HepG2 (cell line): ENCODE results near the gene SLC26A3. TPM values are rescaled to one million over a fixed set of nuclear protein-coding genes. Genes with fewer than 3 reads are reported as not detected.

Source experiments
- ATAC-seq: fragments of 200-7000 bp; cut with Tn5 transposase; 3 replicates; pipeline ENCODE4 v1.9.1; 2020; ENCODE audit warnings: mild to moderate bottlenecking, moderate library complexity
- BruUV-seq: library from RNA; stranded (reverse); fragments of 400-500 nt; replicated peaks from 2 replicates; lab custom pipeline; 2021; lab: Mats Ljungman, UMichigan
- CTCF ChIA-PET: fragments of 300-600 bp; formaldehyde crosslinking; extraction: SDS; loops from one replicate; lab custom pipeline; 2021; ENCODE audit warnings: low total read pairs, inconsistent platforms, low intra/inter-chr PET ratio; lab: Yijun Ruan, JAX
- POLR2A ChIA-PET: fragments of 350-600 bp; sonication (Branson Sonifier 250); formaldehyde crosslinking; loops from one replicate; lab custom pipeline; 2020; ENCODE audit warnings: antibody characterized with exemption, inconsistent platforms; lab: Yijun Ruan, JAX
- DNase-seq: peaks from one replicate; pipeline ENCODE4 v3.0.0-alpha.2; 2015; ENCODE audit warnings: low spot score
- FAIRE-seq: peaks from 3 replicates; lab custom pipeline; 2011; peaks lifted over from hg19 to GRCh38; lab: Jason Lieb, UNC
- H2AFZ ChIP-seq: one replicate; pipeline ENCODE4 v1.6.1; 2011; ENCODE audit warnings: low read length, inconsistent platforms
- H3K27ac ChIP-seq: fragments of 300-600 bp; 3 replicates; pipeline ENCODE4 v1.8.0; 2011; ENCODE audit warnings: mixed run types, mild to moderate bottlenecking, mixed read lengths, low read length, inconsistent platforms; ENCODE audit not compliant: insufficient read depth; ENCODE audit errors: extremely low read length
- H3K27me3 ChIP-seq, 2 experiments: fragments of 200-600 bp in 1 of 2; 2 replicates in 1 of 2; 3 replicates in 1 of 2; pipeline versions ENCODE4 v1.6.0 to v1.8.0; 2011; ENCODE audit warnings: low read length in 2 of 2, mild to moderate bottlenecking in 2 of 2, moderate library complexity in 2 of 2, inconsistent platforms in 1 of 2; ENCODE audit not compliant: insufficient read depth in 2 of 2, control insufficient read depth in 1 of 2
- H3K36me3 ChIP-seq, 2 experiments: fragments of 200-600 bp in 1 of 2; replicated peaks in 1 of 2; 2 replicates in 1 of 2; 3 replicates in 1 of 2; pipeline versions ENCODE4 v1.5.1 to v1.8.0; 2011; ENCODE audit warnings: low read length in 2 of 2, inconsistent platforms in 1 of 2; ENCODE audit not compliant: insufficient read depth in 2 of 2, control insufficient read depth in 1 of 2
- H3K4me1 ChIP-seq: 2 replicates; pipeline ENCODE4 v1.5.1; 2012; ENCODE audit warnings: low read length, inconsistent platforms; ENCODE audit not compliant: insufficient read depth
- H3K4me2 ChIP-seq: 2 replicates; pipeline ENCODE4 v1.6.0; 2011; ENCODE audit warnings: low read depth, low read length, inconsistent platforms
- H3K4me3 ChIP-seq, 3 experiments: fragments of 200-600 bp in 1 of 3; sonication (generic), shearing (Covaris generic) in 1 of 3; replicated peaks in 1 of 3; 2 replicates each; pipeline ENCODE4 v1.5.1; 2011 to 2016; ENCODE audit warnings: low read length in 3 of 3, inconsistent platforms in 2 of 3, low read depth in 2 of 3, mild to moderate bottlenecking in 2 of 3, control low read depth in 1 of 3, mixed read lengths in 1 of 3; ENCODE audit not compliant: insufficient read depth in 1 of 3
- H3K79me2 ChIP-seq: one replicate; pipeline ENCODE4 v1.6.1; 2011; ENCODE audit warnings: low read length, inconsistent platforms; ENCODE audit not compliant: insufficient read depth
- H3K9ac ChIP-seq: 2 replicates; pipeline ENCODE4 v1.6.0; 2011; ENCODE audit warnings: mild to moderate bottlenecking, low read depth, low read length, inconsistent platforms; ENCODE audit not compliant: insufficient read depth
- H3K9me3 ChIP-seq: 2 replicates; pipeline ENCODE4 v1.5.1; 2012; ENCODE audit warnings: mild to moderate bottlenecking, low read length
- H4K20me1 ChIP-seq: 2 replicates; pipeline ENCODE4 v1.6.0; 2011; ENCODE audit warnings: inconsistent platforms, mild to moderate bottlenecking, low read length, moderate library complexity; ENCODE audit not compliant: insufficient read depth
- ARNT2 ChIP-seq: sonication (generic); formaldehyde crosslinking; IDR thresholded peaks from 2 replicates; pipeline ENCODE4 v1.8.0; 2022; ENCODE audit warnings: mild to moderate bottlenecking, low read depth, missing genetic modification reagents, moderate library complexity
- GATAD2A ChIP-seq: IDR thresholded peaks from 2 replicates; pipeline ENCODE4 v1.6.1; 2016
- HHEX ChIP-seq: IDR thresholded peaks from 2 replicates; pipeline ENCODE4 v1.6.1; 2016; ENCODE audit warnings: control low read depth
- HMGXB4 ChIP-seq, 2 experiments: sonication (generic) in 1 of 2; formaldehyde crosslinking in 1 of 2; IDR thresholded peaks; 2 replicates each; pipeline versions ENCODE4 v1.4.0 to v1.6.1; 2018 to 2020; ENCODE audit warnings: missing genetic modification reagents in 2 of 2, borderline replicate concordance in 1 of 2, low read depth in 1 of 2, mild to moderate bottlenecking in 1 of 2, missing biosample characterization in 1 of 2
- HOXA9 ChIP-seq: sonication (generic); formaldehyde crosslinking; IDR thresholded peaks from 2 replicates; pipeline ENCODE4 v1.8.1; 2022; ENCODE audit warnings: missing genetic modification reagents, mild to moderate bottlenecking, moderate library complexity, borderline replicate concordance
- LRRFIP1 ChIP-seq: sonication (generic); formaldehyde crosslinking; conservative IDR thresholded peaks from 2 replicates; pipeline ENCODE4 v1.4.0; 2020; ENCODE audit warnings: missing genetic modification reagents
- MEIS2 ChIP-seq: sonication (generic); formaldehyde crosslinking; IDR thresholded peaks from 2 replicates; pipeline ENCODE4 v1.9.0; 2021; ENCODE audit warnings: mild to moderate bottlenecking, missing genetic modification reagents
- MXD3 ChIP-seq: IDR thresholded peaks from 2 replicates; pipeline ENCODE4 v1.6.1; 2016; ENCODE audit warnings: mild to moderate bottlenecking, missing biosample characterization, missing genetic modification reagents
- PHF5A ChIP-seq: IDR thresholded peaks from one replicate; pipeline ENCODE4 v1.6.1; 2018; ENCODE audit warnings: low read depth, missing genetic modification reagents; ENCODE audit not compliant: unreplicated experiment
- PPARG ChIP-seq: conservative IDR thresholded peaks from 2 replicates; pipeline ENCODE4 v1.6.1; 2016; ENCODE audit warnings: missing biosample characterization, missing genetic modification reagents
- TEAD3 ChIP-seq: optimal IDR thresholded peaks from 2 replicates; pipeline ENCODE3; 2016; ENCODE audit warnings: borderline replicate concordance
- XRCC5 ChIP-seq: fragments of 200-400 bp; formaldehyde crosslinking; optimal IDR thresholded peaks from 2 replicates; pipeline ENCODE3; 2017; ENCODE audit warnings: mild to moderate bottlenecking, low read length
- ZC3H4 ChIP-seq: sonication (generic); formaldehyde crosslinking; IDR thresholded peaks from 2 replicates; pipeline ENCODE4 v1.4.0; 2020; ENCODE audit warnings: missing genetic modification reagents, borderline replicate concordance
- ZNF33B ChIP-seq: sonication (generic); formaldehyde crosslinking; IDR thresholded peaks from 2 replicates; pipeline ENCODE4 v1.5.1; 2020; ENCODE audit warnings: mild to moderate bottlenecking, missing genetic modification reagents
- ZNF747 ChIP-seq: sonication (generic); formaldehyde crosslinking; IDR thresholded peaks from 2 replicates; pipeline ENCODE4 v1.8.1; 2023; ENCODE audit warnings: missing genetic modification reagents, mild to moderate bottlenecking, borderline replicate concordance
- ZNF776 ChIP-seq: sonication (generic); formaldehyde crosslinking; IDR thresholded peaks from 2 replicates; pipeline ENCODE4 v1.4.0; 2020; ENCODE audit warnings: mild to moderate bottlenecking, missing genetic modification reagents
- WGBS: methylation state at CpG from one replicate; pipeline ENCODE4 v1.1.6; 2017; ENCODE audit warnings: low lambda C conversion rate; 5-methylcytosine and 5-hydroxymethylcytosine counted together
- in situ Hi-C: cut with HindIII; loops from 2 replicates; pipeline ENCODE4 v1.10.0; 2017; ENCODE audit warnings: low pct_unique_long_range_greater_than_20kb; ENCODE audit not compliant: extremely low pct_ligation_motif_present
- intact Hi-C: fragments of 100-400 bp; cut with micrococcal nuclease; formaldehyde crosslinking; loops from one replicate; pipeline ENCODE4 v1.10.0; 2022; ENCODE audit not compliant: unreplicated experiment
- polyA plus RNA-seq, 8 experiments: library from polyadenylated mRNA; depleted of rRNA in 3 of 8; stranded (reverse) in 7 of 8; unstranded in 1 of 8; fragments of >200 nt; fragmentation: Illumina TruSeq in 4 of 8; extraction: Trizol in 4 of 8; gene quantifications; 2 replicates each; pipeline versions ENCODE4 v1.2.1 to v1.2.3, GENCODE V29; 2011 to 2016; ENCODE audit warnings: low read depth in 4 of 8, missing spikeins in 1 of 8, mixed read lengths in 1 of 8; ENCODE audit not compliant: insufficient read depth in 1 of 8
- total RNA-seq, 5 experiments: library from RNA; depleted of rRNA; stranded (reverse); fragments of >200 nt; fragmentation: Illumina TruSeq; extraction: Trizol; gene quantifications; 2 replicates each; pipeline ENCODE4 v1.2.3, GENCODE V29; 2016; ENCODE audit warnings: low read depth in 1 of 5
- TF ChIP-seq, protein P1 (sequence below): sonication (generic); formaldehyde crosslinking; IDR thresholded peaks from 2 replicates; pipeline ENCODE4 v1.4.0; 2020; ENCODE audit warnings: mild to moderate bottlenecking, low read depth, missing genetic modification reagents
- TF ChIP-seq, protein P2 (sequence below): sonication (generic); formaldehyde crosslinking; IDR thresholded peaks from 2 replicates; pipeline ENCODE4 v1.4.0; 2020; ENCODE audit warnings: missing genetic modification reagents

The SLC26A3 gene
- total and polyA plus RNA-seq, 2 of the 13 experiments (the other 11 are each of a cell fraction or from before 2014, with no cell fraction given), result 0.11 to 0.30 TPM

DNA sequence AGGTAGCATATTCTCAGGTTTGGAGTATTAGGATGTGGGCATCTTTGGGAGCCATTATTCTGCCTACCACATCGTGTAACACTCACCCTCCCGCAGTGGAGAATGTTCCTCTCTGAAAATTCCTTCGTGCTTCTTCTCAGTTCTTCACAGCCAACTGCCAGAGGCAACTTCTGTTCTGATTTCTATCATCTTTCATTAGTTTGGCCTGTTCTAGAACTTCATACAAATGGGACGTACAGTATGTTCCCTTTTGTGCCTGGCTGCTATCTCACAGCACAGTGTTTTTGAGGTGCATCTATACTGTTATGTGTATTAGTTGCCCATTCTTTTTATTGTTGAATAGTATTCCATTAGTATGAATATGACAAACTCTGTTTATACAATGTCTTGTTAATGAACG lies 8.9 kb upstream of the SLC26A3 start:
- no peak for FAIRE-seq
- intact Hi-C loops (no loop called here), in situ Hi-C loops (no loop called here)
- ChIA-PET POLR2A (no interaction called here), CTCF (no interaction called here)
- Histone ChIP-seq H3K4me2 (no peak overlapping the region), H2AFZ (no peak overlapping the region), H3K9ac (no peak overlapping the region), H4K20me1 (no peaks in the 10 kb centered on the region), H3K4me1 (no peaks in the 10 kb centered on the region), H3K9me3 (no peaks in the 10 kb centered on the region), H3K27me3 (no peaks in the 10 kb centered on the region), H3K36me3 (no peaks in the 10 kb centered on the region), H3K79me2 (no peaks in the 10 kb centered on the region), H3K4me3 (no peak overlapping the region), H3K27ac (no peak overlapping the region)
- no peak for ATAC-seq
- BruUV-seq, result no TSS peak
- DNase-seq, result no peak
- 22% methylated on average over 5 of the region's 5 CpGs for WGBS
- no peak for TF ChIP-seq ZNF776 (CRISPR knock-in tag)
- no peak for TF ChIP-seq ZC3H4 (CRISPR knock-in tag)
- TF ChIP-seq ZNF33B (CRISPR knock-in tag), result no peak
- TF ChIP-seq PHF5A (CRISPR knock-in tag), result no peak
- TF ChIP-seq, protein P1, sequence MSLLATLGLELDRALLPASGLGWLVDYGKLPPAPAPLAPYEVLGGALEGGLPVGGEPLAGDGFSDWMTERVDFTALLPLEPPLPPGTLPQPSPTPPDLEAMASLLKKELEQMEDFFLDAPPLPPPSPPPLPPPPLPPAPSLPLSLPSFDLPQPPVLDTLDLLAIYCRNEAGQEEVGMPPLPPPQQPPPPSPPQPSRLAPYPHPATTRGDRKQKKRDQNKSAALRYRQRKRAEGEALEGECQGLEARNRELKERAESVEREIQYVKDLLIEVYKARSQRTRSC (CRISPR knock-in tag), result no peak
- TF ChIP-seq, protein P2, sequence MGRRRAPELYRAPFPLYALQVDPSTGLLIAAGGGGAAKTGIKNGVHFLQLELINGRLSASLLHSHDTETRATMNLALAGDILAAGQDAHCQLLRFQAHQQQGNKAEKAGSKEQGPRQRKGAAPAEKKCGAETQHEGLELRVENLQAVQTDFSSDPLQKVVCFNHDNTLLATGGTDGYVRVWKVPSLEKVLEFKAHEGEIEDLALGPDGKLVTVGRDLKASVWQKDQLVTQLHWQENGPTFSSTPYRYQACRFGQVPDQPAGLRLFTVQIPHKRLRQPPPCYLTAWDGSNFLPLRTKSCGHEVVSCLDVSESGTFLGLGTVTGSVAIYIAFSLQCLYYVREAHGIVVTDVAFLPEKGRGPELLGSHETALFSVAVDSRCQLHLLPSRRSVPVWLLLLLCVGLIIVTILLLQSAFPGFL (CRISPR knock-in tag), result no peak
- no peak for TF ChIP-seq LRRFIP1 (CRISPR knock-in tag)
- no peak for TF ChIP-seq XRCC5
- TF ChIP-seq HHEX (CRISPR knock-in tag), result no peak
- no peak for TF ChIP-seq MXD3 (CRISPR knock-in tag)
- no peak for TF ChIP-seq GATAD2A
- no peak for TF ChIP-seq ARNT2
- TF ChIP-seq HOXA9 (CRISPR knock-in tag), result no peak
- no peak for TF ChIP-seq TEAD3 (CRISPR knock-in tag)
- no peak for TF ChIP-seq HMGXB4 (CRISPR knock-in tag; IDR thresholded peaks at IDR 0.05; ENCODE audit: borderline replicate concordance in 1 of 2, low read depth in 1 of 2)
- TF ChIP-seq MEIS2 (CRISPR knock-in tag), result no peak
- TF ChIP-seq PPARG, result no peak
- TF ChIP-seq ZNF747, result no peak
